Endothelial cell of umbilical vein (primary cell): ENCODE data around the gene CDH1. TPM values are rescaled to one million over a fixed set of nuclear protein-coding genes. Genes with fewer than 3 reads are reported as not detected.

ENCODE experiments used
- BruUV-seq: library from RNA; stranded (reverse); fragments of 400-500 nt; replicated peaks from 2 replicates; lab custom pipeline; 2021; lab: Mats Ljungman, UMichigan
- CTCF ChIA-PET: fragments of 300-600, 350-600 bp; sonication (Branson Sonifier 250); formaldehyde crosslinking; loops from one replicate; lab custom pipeline; 2021; ENCODE audit warnings: antibody characterized with exemption, inconsistent platforms; lab: Charles Lee
- POLR2A ChIA-PET: fragments of 300-600, 350-600 bp; sonication (Branson Sonifier 250); formaldehyde crosslinking; loops from one replicate; lab custom pipeline; 2021; ENCODE audit warnings: antibody characterized with exemption, inconsistent platforms; lab: Charles Lee
- DNase-seq: peaks from one replicate; pipeline ENCODE4 v3.0.0-alpha.2; 2011; ENCODE audit warnings: low read depth, low spot score
- FAIRE-seq: peaks from 2 replicates; lab custom pipeline; 2011; peaks lifted over from hg19 to GRCh38; lab: Jason Lieb, UNC
- H2AFZ ChIP-seq: 2 replicates; pipeline ENCODE4 v1.6.0; 2012; ENCODE audit warnings: low read depth, low read length, control low read depth, inconsistent platforms
- H3K27ac ChIP-seq: 2 replicates; pipeline ENCODE4 v1.5.1; 2011; ENCODE audit warnings: low read depth, mild to moderate bottlenecking, control low read depth, low read length, moderate library complexity; ENCODE audit not compliant: insufficient read depth
- H3K27me3 ChIP-seq, 2 experiments: 2 replicates each; pipeline versions ENCODE4 v1.6.0 to v1.6.1; 2011; ENCODE audit warnings: low read length in 2 of 2, mixed read lengths in 1 of 2; ENCODE audit not compliant: control insufficient read depth in 2 of 2, insufficient read depth in 2 of 2
- H3K36me3 ChIP-seq, 2 experiments: 2 replicates in 1 of 2; 3 replicates in 1 of 2; pipeline ENCODE4 v1.5.1; 2011; ENCODE audit warnings: low read length in 2 of 2, mild to moderate bottlenecking in 1 of 2, moderate library complexity in 1 of 2; ENCODE audit not compliant: control insufficient read depth in 2 of 2, insufficient read depth in 2 of 2; ENCODE audit errors: extremely low read depth in 1 of 2
- H3K4me1 ChIP-seq: 3 replicates; pipeline ENCODE4 v1.5.1; 2011; ENCODE audit warnings: mild to moderate bottlenecking, low read length; ENCODE audit not compliant: control insufficient read depth, insufficient read depth; ENCODE audit errors: extremely low read depth
- H3K4me2 ChIP-seq: 2 replicates; pipeline ENCODE4 v1.6.1; 2011; ENCODE audit warnings: low read length, control low read depth, mixed read lengths; ENCODE audit not compliant: insufficient read depth
- H3K4me3 ChIP-seq, 3 experiments: fragments of 200-600 bp in 1 of 3; sonication (generic), shearing (Covaris generic) in 1 of 3; replicated peaks in 1 of 3; 2 replicates each; pipeline ENCODE4 v1.5.1; 2011 to 2016; ENCODE audit warnings: control low read depth in 3 of 3, low read length in 3 of 3, mild to moderate bottlenecking in 2 of 3, inconsistent platforms in 1 of 3, low read depth in 1 of 3, moderate library complexity in 1 of 3; ENCODE audit not compliant: insufficient read depth in 1 of 3
- H3K79me2 ChIP-seq: 2 replicates; pipeline ENCODE4 v1.6.0; 2012; ENCODE audit warnings: low read length, inconsistent platforms; ENCODE audit not compliant: control insufficient read depth, insufficient read depth
- H3K9ac ChIP-seq: replicated peaks from 2 replicates; pipeline ENCODE3; 2011; ENCODE audit warnings: low read length, control low read depth; ENCODE audit not compliant: insufficient read depth; ENCODE audit errors: extremely low read depth
- H3K9me1 ChIP-seq: replicated peaks from 3 replicates; pipeline ENCODE4 v1.6.0; 2011; ENCODE audit warnings: mild to moderate bottlenecking, low read length; ENCODE audit not compliant: control insufficient read depth, insufficient read depth; ENCODE audit errors: extremely low read depth
- H3K9me3 ChIP-seq: replicated peaks from 2 replicates; pipeline ENCODE4 v1.5.1; 2012; ENCODE audit warnings: low read length, inconsistent platforms; ENCODE audit not compliant: control insufficient read depth, insufficient read depth
- H4K20me1 ChIP-seq: replicated peaks from 2 replicates; pipeline ENCODE3; 2011; ENCODE audit warnings: mild to moderate bottlenecking, low read length; ENCODE audit not compliant: control insufficient read depth, insufficient read depth; ENCODE audit errors: extremely low read depth
- CTCF ChIP-seq, 2 donors: IDR thresholded peaks; 1 replicate in 1 of 2; 2 replicates in 1 of 2; pipeline ENCODE4 v1.5.1; 2011; ENCODE audit warnings: low read length in 2 of 2, mild to moderate bottlenecking in 2 of 2, moderate library complexity in 2 of 2, control low read depth in 1 of 2, inconsistent platforms in 1 of 2, low read depth in 1 of 2; ENCODE audit not compliant: insufficient read depth in 1 of 2; ENCODE audit errors: extremely low read depth in 1 of 2
- EZH2 ChIP-seq: IDR thresholded peaks from 2 replicates; pipeline ENCODE4 v1.6.1; 2012; ENCODE audit warnings: borderline replicate concordance, low read depth, mild to moderate bottlenecking, moderate library complexity, low read length, inconsistent platforms; ENCODE audit not compliant: severe bottlenecking
- FOS ChIP-seq: IDR thresholded peaks from 2 replicates; pipeline ENCODE4 v1.6.1; 2011; ENCODE audit warnings: mild to moderate bottlenecking, low read length, moderate library complexity, borderline replicate concordance; ENCODE audit not compliant: insufficient read depth
- GATA2 ChIP-seq: IDR thresholded peaks from 2 replicates; pipeline ENCODE4 v1.7.0; 2011; ENCODE audit warnings: low read depth, mild to moderate bottlenecking, moderate library complexity, mixed read lengths, low read length; ENCODE audit not compliant: insufficient read length, insufficient read depth
- JUN ChIP-seq: IDR thresholded peaks from 2 replicates; pipeline ENCODE4 v1.6.1; 2011; ENCODE audit warnings: borderline replicate concordance, low read depth; ENCODE audit not compliant: insufficient read length, insufficient read depth
- MAX ChIP-seq: IDR thresholded peaks from 2 replicates; pipeline ENCODE4 v1.6.1; 2011; ENCODE audit not compliant: insufficient read depth, insufficient read length
- MYC ChIP-seq: IDR thresholded peaks from one replicate; pipeline ENCODE4 v1.6.1; 2011; ENCODE audit warnings: mild to moderate bottlenecking, low read depth, low read length
- POLR2A ChIP-seq: IDR thresholded peaks from 2 replicates; pipeline ENCODE4 v1.6.1; 2012; ENCODE audit warnings: low read depth, mild to moderate bottlenecking, control low read depth, low read length
- POLR2AphosphoS5 ChIP-seq: IDR thresholded peaks from 2 replicates; pipeline ENCODE4 v1.6.1; 2012; ENCODE audit warnings: low read depth, mild to moderate bottlenecking, control low read depth, low read length, moderate library complexity; ENCODE audit not compliant: insufficient read depth
- dilution Hi-C: fragments of 300-500 bp; cut with MboI; formaldehyde crosslinking; loops from one replicate; pipeline ENCODE4 v1.15.0; 2019; ENCODE audit warnings: low sequenced_read_pairs; ENCODE audit not compliant: extremely low pct_ligation_motif_present
- intact Hi-C: fragments of 100-400 bp; cut with micrococcal nuclease; formaldehyde crosslinking; loops from one replicate; pipeline ENCODE4 v1.10.0; 2022
- polyA plus RNA-seq, 4 experiments: library from polyadenylated mRNA; depleted of rRNA in 3 of 4; stranded (reverse) in 3 of 4; unstranded in 1 of 4; fragments of >200 nt; gene quantifications; 2 replicates each; pipeline versions ENCODE4 v1.2.1 to v1.2.3, GENCODE V29; 2011 to 2012; ENCODE audit warnings: missing spikeins in 1 of 4
- total RNA-seq: library from RNA; stranded (reverse); gene quantifications from 2 replicates; pipeline ENCODE4 v1.2.3, GENCODE V29; 2021

The CDH1 gene
- total and polyA plus RNA-seq, 2 donors (not counting 3 experiments of a cell fraction or from before 2014, with no cell fraction given) = 0.28 to 0.69 TPM

GRCh38 chr16:68754084-68754792, 17.1 kb downstream of the CDH1 start:
- Histone ChIP-seq H3K4me2 (no peak overlapping the region), H3K9me3 (no peaks in the 10 kb centered on the region), H3K36me3 (no peaks in the 10 kb centered on the region), H3K79me2 (no peaks in the 10 kb centered on the region), H3K4me3 (no peak overlapping the region), H2AFZ (no peak overlapping the region), H4K20me1 (no peaks in the 10 kb centered on the region), H3K27me3 (no peaks in the 10 kb centered on the region), H3K27ac (no peak overlapping the region), H3K9me1 (no peaks in the 10 kb centered on the region), H3K9ac (no peak overlapping the region), H3K4me1 (no peaks in the 10 kb centered on the region)
- BruUV-seq = no TSS peak
- POLR2A ChIA-PET = no interaction called here
- intact Hi-C loops = no loop called here
- no peak for FAIRE-seq
- CTCF ChIA-PET = no interaction called here
- no peak for DNase-seq
- dilution Hi-C loops = no loop called here
- no peak for TF ChIP-seq POLR2A
- TF ChIP-seq FOS = no peak
- no peak for TF ChIP-seq CTCF (IDR thresholded peaks at IDR 0.05; ENCODE audit: extremely low read depth in 1 of 2, insufficient read depth in 1 of 2, low read depth in 1 of 2, low read length in 2 of 2)
- no peak for TF ChIP-seq MAX
- no peak for TF ChIP-seq GATA2
- no peak for TF ChIP-seq EZH2
- no peak for TF ChIP-seq MYC
- no peak for TF ChIP-seq JUN
- TF ChIP-seq POLR2AphosphoS5 = no peak
